Left lung (tissue), 10 donors: ENCODE data around the gene OR52H1. TPM values are rescaled to one million over a fixed set of nuclear protein-coding genes. Genes with fewer than 3 reads are reported as not detected.

Experiments used
- ATAC-seq: fragments of 200-7000 bp; cut with Tn5 transposase; one replicate; pipeline ENCODE4 v1.9.1; 2020; ENCODE audit warnings: moderate library complexity
- DNase-seq, 4 donors: peaks; one replicate each; pipeline ENCODE4 v3.0.0-alpha.2; 2013 to 2020
- H3K27ac ChIP-seq, 2 donors: fragments of 200-600 bp; sonication (generic) in 1 of 2; one replicate each; pipeline versions ENCODE4 v1.5.0 to v1.8.0; 2020 to 2021
- H3K27me3 ChIP-seq, 2 donors: fragments of 200-600 bp; sonication (generic) in 1 of 2; one replicate each; pipeline versions ENCODE4 v1.5.0 to v1.8.0; 2020 to 2021
- H3K36me3 ChIP-seq, 2 donors: fragments of 200-600 bp; sonication (generic) in 1 of 2; one replicate each; pipeline versions ENCODE4 v1.5.0 to v1.8.0; 2020 to 2021
- H3K4me1 ChIP-seq, 2 donors: fragments of 200-600 bp; one replicate each; pipeline ENCODE4 v1.8.0; 2021
- H3K4me3 ChIP-seq, 2 donors: fragments of 200-600 bp; sonication (generic) in 1 of 2; one replicate each; pipeline versions ENCODE4 v1.5.0 to v1.8.0; 2020 to 2021; ENCODE audit warnings: mild to moderate bottlenecking in 1 of 2
- H3K9me3 ChIP-seq, 2 donors: fragments of 200-600 bp; sonication (generic) in 1 of 2; one replicate each; pipeline versions ENCODE4 v1.5.0 to v1.8.0; 2020 to 2021
- CTCF ChIP-seq, 2 donors: fragments of 200-600 bp; sonication (generic) in 1 of 2; IDR thresholded peaks; one replicate each; pipeline versions ENCODE4 v1.5.0 to v1.8.0; 2021; ENCODE audit warnings: antibody characterized with exemption in 2 of 2
- intact Hi-C, 2 donors: fragments of 100-400 bp; cut with DNase I; formaldehyde crosslinking; loops; one replicate each; pipeline versions ENCODE4 v1.11.2 to v1.14.2; 2022
- polyA plus RNA-seq, 6 donors: library from polyadenylated mRNA; unstranded; fragments of 120-200 nt; gene quantifications; one replicate each; pipeline ENCODE4 v1.2.1, GENCODE V29; 2013; ENCODE audit not compliant: insufficient read length in 6 of 6
- total RNA-seq, 2 donors: library from RNA; stranded (reverse); fragmentation: NEBNext Ultra II Directional; extraction: Animal tissue kit (Norgen Biotek cat#: 25700); gene quantifications; one replicate each; pipeline ENCODE4 v1.2.1, GENCODE V29; 2021
- donor health status: DM: no; HTN: yes; CAD: no.
- donor health status: DM: no; HTN: no; CAD: no.

The OR52H1 gene
- total and polyA plus RNA-seq, 8 donors = 0.20 to 0.45 (median 0.26) TPM; not detected in 3

GRCh38 chr11:5536482-5536881 lies 11.9 kb downstream of the OR52H1 start:
- Histone ChIP-seq H3K27ac (no peak overlapping the region), H3K36me3 (no peaks in the 10 kb centered on the region), H3K4me3 (no peak overlapping the region), H3K4me1 (no peaks in the 10 kb centered on the region), H3K9me3 (peaks cover 0 to 2% of the 10 kb centered on the region in 2 donors), H3K27me3 (no peaks in the 10 kb centered on the region)
- no peak for DNase-seq
- intact Hi-C loops = no loop called here
- TF ChIP-seq CTCF (IDR thresholded peaks at IDR 0.05) = no peak
- ATAC-seq = no peak

- no peak overlapping the region for H3K27ac ChIP-seq
- no peak for TF ChIP-seq CTCF (IDR thresholded peaks at IDR 0.05)
- H3K36me3 ChIP-seq = no peaks in the 10 kb centered on the region
- intact Hi-C loops = no loop called here
- no peaks in the 10 kb centered on the region for H3K27me3 ChIP-seq
- DNase-seq (no peak), ATAC-seq (no peak)
- H3K4me1 ChIP-seq = no peaks in the 10 kb centered on the region
- no peak overlapping the region for H3K4me3 ChIP-seq
- H3K9me3 ChIP-seq = peaks cover 0 to 2% of the 10 kb centered on the region in 2 donors
Measured at GRCh38 chr11:5534046-5534445, 14.3 kb downstream of the OR52H1 start.

- Histone ChIP-seq H3K36me3 (no peaks in the 10 kb centered on the region), H3K4me1 (no peaks in the 10 kb centered on the region), H3K27me3 (no peaks in the 10 kb centered on the region), H3K9me3 (no peaks in the 10 kb centered on the region), H3K4me3 (no peak overlapping the region), H3K27ac (no peak overlapping the region)
- ATAC-seq (no peak), DNase-seq (no peak)
- intact Hi-C loops = no loop called here
- no peak for TF ChIP-seq CTCF (IDR thresholded peaks at IDR 0.05)
Measured at GRCh38 chr11:5531053-5531831, 17.1 kb downstream of the OR52H1 start.

- TF ChIP-seq CTCF (IDR thresholded peaks at IDR 0.05) = no peak
- DNase-seq = no peak
- no peak overlapping the region for H3K27ac ChIP-seq
- no peaks in the 10 kb centered on the region for H3K36me3 ChIP-seq
- no peak for ATAC-seq
- H3K27me3 ChIP-seq = no peaks in the 10 kb centered on the region
- intact Hi-C loops = no loop called here
- H3K9me3 ChIP-seq = no peaks in the 10 kb centered on the region
- H3K4me1 ChIP-seq = no peaks in the 10 kb centered on the region
- H3K4me3 ChIP-seq = no peak overlapping the region
Measured at GRCh38 chr11:5528495-5528894, 19.8 kb downstream of the OR52H1 start.

- Histone ChIP-seq H3K4me1 (no peaks in the 10 kb centered on the region), H3K27me3 (no peaks in the 10 kb centered on the region), H3K4me3 (no peak overlapping the region), H3K9me3 (no peaks in the 10 kb centered on the region), H3K27ac (no peak overlapping the region), H3K36me3 (no peaks in the 10 kb centered on the region)
- ATAC-seq = no peak
- intact Hi-C loops = no loop called here
- DNase-seq = no peak
- no peak for TF ChIP-seq CTCF (IDR thresholded peaks at IDR 0.05)
Measured at GRCh38 chr11:5527716-5528115, 20.6 kb downstream of the OR52H1 start.
